SH-SY5Y (cell line): ENCODE measurements around the gene COPS9.

Experiments used
- GATA2 ChIP-seq: IDR thresholded peaks from 2 replicates; pipeline ENCODE4 v1.6.1; 2011; ENCODE audit warnings: mild to moderate bottlenecking, low read depth, low read length
- GATA3 ChIP-seq: IDR thresholded peaks from 2 replicates; pipeline ENCODE4 v1.6.1; 2011; ENCODE audit warnings: low read depth, mild to moderate bottlenecking, low read length, moderate library complexity

DNA sequence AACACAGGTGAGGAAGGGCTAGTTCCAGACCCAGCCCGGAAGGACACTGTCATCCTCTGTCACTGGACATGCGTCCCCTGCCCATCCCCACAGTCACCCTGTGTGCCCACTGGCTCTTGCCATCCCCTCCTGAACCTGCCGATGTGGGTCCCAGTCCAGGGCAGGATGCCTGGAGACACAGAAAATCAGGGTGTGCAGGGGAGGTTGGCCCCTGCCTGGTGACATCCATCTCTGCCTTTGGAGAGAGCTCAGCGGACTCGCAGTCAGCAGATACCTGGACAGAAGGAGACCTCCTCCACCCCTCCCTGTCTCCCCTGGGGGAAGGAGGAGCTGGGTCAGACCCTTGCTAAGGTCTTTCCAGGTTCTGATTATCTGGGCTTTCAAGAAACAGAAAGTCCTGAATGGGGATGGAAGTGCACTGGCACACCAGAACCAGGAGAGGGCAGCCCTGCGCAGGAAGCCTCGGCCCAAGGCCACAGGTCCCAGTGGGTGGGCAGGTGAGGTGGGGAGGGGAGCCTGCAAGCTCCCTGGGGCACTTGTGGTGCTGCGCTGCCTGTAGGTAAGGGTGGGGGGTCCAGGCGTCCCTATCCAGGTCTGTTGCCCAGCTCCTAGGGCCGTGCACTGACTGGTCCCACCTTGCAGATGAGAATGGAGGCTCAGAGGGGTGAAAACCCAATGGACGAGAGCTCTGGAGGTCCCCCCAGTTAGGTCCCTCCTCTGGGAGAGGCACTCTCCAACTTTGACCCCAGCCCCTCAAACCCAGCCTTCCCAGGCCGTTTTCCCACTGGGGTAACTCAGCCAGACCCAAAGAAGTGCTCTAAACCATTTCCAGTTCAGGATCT is 14.1 kb upstream of the COPS9 start:
- TF ChIP-seq GATA2: no peak
- no peak for TF ChIP-seq GATA3
